Motor neuron (in vitro differentiated cells): ENCODE results near the gene TRMT10A. TPM values are rescaled to one million over a fixed set of nuclear protein-coding genes. Genes with fewer than 3 reads are reported as not detected.
A peak's percentile ranks its signal among the peaks of the same experiment; 100 is the strongest.
"Not testable (repeated sequence)": the region's sequence is repeated elsewhere in the genome, so short reads cannot be mapped to it uniquely, and the experiment has no call there.

Experiments
- ATAC-seq, 8 experiments: fragments of 200-7000 bp; cut with Tn5 transposase; replicated peaks in 6 of 8; 2 replicates each; pipeline ENCODE4 v1.8.0; 2021; ENCODE audit warnings: mild to moderate bottlenecking in 8 of 8, moderate library complexity in 8 of 8
- H3K27ac ChIP-seq, 2 donors: fragments of 250-450 bp; sonication (Bioruptor Pico); 2 replicates each; pipeline ENCODE4 v1.9.0; 2021; ENCODE audit warnings: antibody characterized with exemption in 2 of 2, mild to moderate bottlenecking in 2 of 2, moderate library complexity in 1 of 2
- H3K4me1 ChIP-seq, 2 donors: fragments of 250-450 bp; sonication (Bioruptor Pico); replicated peaks in 1 of 2; 2 replicates each; pipeline ENCODE4 v1.6.1; 2021; ENCODE audit warnings: antibody characterized with exemption in 2 of 2, mild to moderate bottlenecking in 2 of 2, moderate library complexity in 1 of 2
- H3K4me3 ChIP-seq, 5 donors: fragments of 250-450 bp; sonication (Bioruptor Pico); 2 replicates each; pipeline ENCODE4 v1.9.0; 2021; ENCODE audit warnings: antibody characterized with exemption in 5 of 5, mild to moderate bottlenecking in 5 of 5, moderate library complexity in 4 of 5
- WGBS, 10 experiments: fragments of 450-650 bp; shearing (Covaris generic); methylation state at CpG; one replicate each; pipeline ENCODE4 v1.0.0; 2022; 5-methylcytosine and 5-hydroxymethylcytosine counted together
- in situ Hi-C, 9 experiments: fragments of 400-800 bp; cut with MboI; loops; one replicate each; pipeline ENCODE4 v1.15.0; 2021; ENCODE audit warnings: low sequenced_read_pairs in 9 of 9, low pct_unique_long_range_greater_than_20kb in 2 of 9; ENCODE audit not compliant: unreplicated experiment in 9 of 9
- total RNA-seq, 8 experiments: library from RNA; unstranded; fragments of 300-600 nt; gene quantifications; 2 replicates each; pipeline versions ENCODE4 v1.2.3 to v1.2.4, GENCODE V29; 2022

Gene TRMT10A
- total RNA-seq, 8 experiments from 2014 or later, result 7.3 to 15.9 (median 11.7) TPM

- WGBS, 10 experiments, result 0 to 100% (median 80%) methylated on average over 1 of the region's 2 CpGs; no CpG with 5 or more reads in 7 of the 10 experiments
- peak overlapping the region in 1 of 2 donors; percentile 8 for H3K27ac ChIP-seq
- in situ Hi-C loops, result no loop called here
- ATAC-seq, result peak; percentile 18 to 96 (median 62)
- peaks cover 0 to 11% of the 10 kb centered on the region in 2 donors for H3K4me1 ChIP-seq
- H3K4me3 ChIP-seq, result no peak overlapping the region
Measured at GRCh38 chr4:99536271-99536670, 27.6 kb downstream of the TRMT10A start.

- WGBS, 10 experiments, result 0 to 100% (median 85%) methylated on average over 1 to 3 of the region's 3 CpGs; no CpG with 5 or more reads in 2 of the 10 experiments
- peaks cover 0 to 11% of the 10 kb centered on the region in 2 donors for H3K4me1 ChIP-seq
- H3K27ac ChIP-seq, ATAC-seq, H3K4me3 ChIP-seq, in situ Hi-C loops: not testable (repeated sequence)
Measured at GRCh38 chr4:99534699-99535098, 29.1 kb downstream of the TRMT10A start.

GRCh38 chr4:99529956-99530355, 33.9 kb downstream of the TRMT10A start:
- in situ Hi-C loops, result no loop called here

GRCh38 chr4:99529228-99529627, 34.6 kb downstream of the TRMT10A start:
- Histone ChIP-seq H3K27ac (peak overlapping the region in 1 of 2 donors; percentile 61), H3K4me3 (no peak overlapping the region), H3K4me1 (no peaks in the 10 kb centered on the region)
- peak in 3 of 8 experiments; percentile 35 to 48 (median 45) for ATAC-seq
- in situ Hi-C loops, result no loop called here

More at GRCh38 chr4:99529956-99530355, 33.9 kb downstream of the TRMT10A start:
- Histone ChIP-seq H3K27ac (no peak overlapping the region), H3K4me3 (no peak overlapping the region), H3K4me1 (no peaks in the 10 kb centered on the region)
- no peak for ATAC-seq
- WGBS, 10 experiments, result 17 to 100% (median 80%) methylated on average over 2 to 3 of the region's 3 CpGs

- H3K4me3 ChIP-seq, result no peak overlapping the region
- no peak overlapping the region for H3K27ac ChIP-seq
- in situ Hi-C loops, result no loop called here
- no peaks in the 10 kb centered on the region for H3K4me1 ChIP-seq
- 27 to 88% (median 52%) methylated on average over 1 to 6 of the region's 6 CpGs; no CpG with 5 or more reads in 3 of the 10 experiments for WGBS, 10 experiments
- no peak for ATAC-seq
Measured at GRCh38 chr4:99518601-99519295, 45.1 kb downstream of the TRMT10A start.

GRCh38 chr4:99510721-99511120, 53.1 kb downstream of the TRMT10A start, which contains the start of gene C4orf17:
TSS of gene C4orf17 (plus strand) at chr4:99511021. CDS start at chr4:99513082, 2,061 bp downstream.
- no peak within 1 kb of the TSS for H3K4me3 ChIP-seq
- in situ Hi-C loops, result no loop called here
- H3K27ac ChIP-seq, result no peak within 1 kb of the TSS
- WGBS, 10 experiments, result 0 to 100% (median 69%) methylated on average over 1 to 4 of the region's 4 CpGs; no CpG with 5 or more reads in 1 of the 10 experiments
- no peaks in the 10 kb centered on the region for H3K4me1 ChIP-seq
- no peak for ATAC-seq

- H3K27ac ChIP-seq, result no peak overlapping the region
- H3K4me1 ChIP-seq, result no peaks in the 10 kb centered on the region
- no peak for ATAC-seq
- in situ Hi-C loops, result no loop called here
- no peak overlapping the region for H3K4me3 ChIP-seq
Measured at GRCh38 chr4:99507762-99508161, 56.1 kb downstream of the TRMT10A start.

- ATAC-seq, result no peak
- H3K27ac ChIP-seq, result no peak overlapping the region
- H3K4me3 ChIP-seq, result no peak overlapping the region
- in situ Hi-C loops, result no loop called here
- WGBS, 10 experiments, result 0 to 88% (median 75%) methylated on average over 1 of the region's 1 CpG; no CpG with 5 or more reads in 5 of the 10 experiments
- H3K4me1 ChIP-seq, result no peaks in the 10 kb centered on the region
Measured at GRCh38 chr4:99507349-99507748, 56.5 kb downstream of the TRMT10A start.

- in situ Hi-C loops, result no loop called here
- no peaks in the 10 kb centered on the region for H3K4me1 ChIP-seq
Measured at GRCh38 chr4:99506781-99507180, 57.1 kb downstream of the TRMT10A start.

GRCh38 chr4:99504804-99505502, 58.9 kb downstream of the TRMT10A start:
- no peak overlapping the region for H3K27ac ChIP-seq
- ATAC-seq, result no peak
- no peaks in the 10 kb centered on the region for H3K4me1 ChIP-seq
- 7 to 86% (median 81%) methylated on average over 1 to 3 of the region's 3 CpGs; no CpG with 5 or more reads in 5 of the 10 experiments for WGBS, 10 experiments
- in situ Hi-C loops, result no loop called here
- no peak overlapping the region for H3K4me3 ChIP-seq

More at GRCh38 chr4:99506781-99507180, 57.1 kb downstream of the TRMT10A start:
- no peak overlapping the region for H3K4me3 ChIP-seq
- peak in 3 of 8 experiments; percentile 42 to 75 (median 54) for ATAC-seq
- H3K27ac ChIP-seq, result no peak overlapping the region
- 42 to 100% (median 83%) methylated on average over 1 to 2 of the region's 2 CpGs; no CpG with 5 or more reads in 1 of the 10 experiments for WGBS, 10 experiments

Other genes with a start within 250 kb of the TRMT10A start
- under 1 TPM in 7 of 8 experiments, not detected in 1; 0.10 to 1.00 (median 0.28) TPM for gene ADH1B, start 242.6 kb downstream of the TRMT10A start, total RNA-seq
- under 1 TPM in 5 of 8 experiments, not detected in 3; 0.47 to 1.00 (median 0.55) TPM for gene ADH1C, start 211.3 kb downstream of the TRMT10A start, total RNA-seq
- gene ADH7, start 128.7 kb downstream of the TRMT10A start, total RNA-seq, result 1 to 10 TPM in 1 of 8 experiments, under 1 TPM in 2, not detected in 5; 0.09 to 3.0 (median 0.29) TPM
- gene C4orf17, start 53.0 kb downstream of the TRMT10A start, total RNA-seq, result under 1 TPM in 4 of 8 experiments, not detected in 4; 0.05 to 0.27 (median 0.21) TPM
- gene MTTP, start 10.8 kb upstream of the TRMT10A start, total RNA-seq, result 1 to 10 TPM in 5 of 8 experiments, under 1 TPM in 2, not detected in 1; 0.20 to 2.5 (median 1.7) TPM
- under 1 TPM; under 0.01 to 0.57 (median 0.18) TPM for gene C4orf54, start 93.8 kb upstream of the TRMT10A start, total RNA-seq